Measurements from ENCODE around the gene CHST5.

Gene CHST5

GRCh38 chr16:75488322-75488721 is 47.6 kb downstream of the CHST5 start:
- Histone ChIP-seq H3K4me2 (ENCODE audit: low read length) (no peak overlapping the region), H3K27ac (ENCODE audit: low read length) (no peak overlapping the region), H3K4me1 (ENCODE audit: low read length) (no peaks in the 10 kb centered on the region), H4K20me1 (ENCODE audit: insufficient read depth, low read length) (no peaks in the 10 kb centered on the region), H3K9me3 (ENCODE audit: insufficient read depth, low read length) (no peaks in the 10 kb centered on the region), H3K9ac (ENCODE audit: low read length) (no peak overlapping the region), H3K27me3 (ENCODE audit: low read depth, low read length) (peaks cover 3% of the 10 kb centered on the region; the same call in 1 of the 2 replicates), H3K79me2 (ENCODE audit: low read length) (no peaks in the 10 kb centered on the region), H3K4me3 (ENCODE audit: low read length) (no peak overlapping the region), H2AFZ (ENCODE audit: low read depth, low read length) (no peak overlapping the region), H3K36me3 (replicated peaks; ENCODE audit: low read depth, low read length) (no peaks in the 10 kb centered on the region)
- TF ChIP-seq EZH2phosphoT487 (IDR thresholded peaks at IDR 0.05; ENCODE audit: low read depth) (no peak), CTCF (IDR thresholded peaks at IDR 0.05; ENCODE audit: low read depth, low read length) (no peak)

DNA sequence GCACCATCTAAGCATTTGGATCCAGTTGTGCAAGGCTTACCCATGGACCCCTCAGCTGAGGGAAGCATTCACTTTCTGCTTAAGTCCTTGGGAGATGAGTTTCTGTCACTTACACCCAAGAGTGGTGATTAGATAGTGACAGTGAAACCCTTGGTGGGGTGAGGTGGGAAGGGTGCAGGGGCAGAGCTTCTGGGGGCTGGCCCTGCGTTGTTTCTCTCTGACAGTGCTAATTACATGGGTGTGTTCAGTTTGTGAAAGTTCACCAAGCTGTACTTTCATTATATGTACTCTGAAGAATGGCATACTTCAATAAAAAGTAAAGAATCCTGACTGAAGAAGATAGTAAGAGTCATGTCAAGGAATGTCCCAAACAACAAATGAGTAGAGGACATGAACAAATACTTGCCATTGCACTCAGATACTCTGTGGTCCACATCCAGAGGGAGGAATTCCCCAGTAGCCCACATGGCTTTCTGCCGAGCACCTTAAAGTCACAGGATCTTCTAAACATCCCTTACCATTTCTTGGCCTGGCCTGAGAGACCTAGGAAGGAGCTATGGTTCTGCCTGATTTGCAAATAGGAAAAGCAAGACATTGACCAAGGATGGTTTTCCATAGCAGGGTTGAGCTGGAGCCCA is 49.1 kb downstream of the CHST5 start:
- H3K4me1 ChIP-seq (ENCODE audit: low read length), result no peaks in the 10 kb centered on the region
- H3K79me2 ChIP-seq (ENCODE audit: low read length), result no peaks in the 10 kb centered on the region
- no peak overlapping the region for H3K27ac ChIP-seq (ENCODE audit: low read length)
- peaks cover 3% of the 10 kb centered on the region; the same call in 1 of the 2 replicates for H3K27me3 ChIP-seq (ENCODE audit: low read depth, low read length)
- H3K4me2 ChIP-seq (ENCODE audit: low read length), result no peak overlapping the region
- no peaks in the 10 kb centered on the region for H4K20me1 ChIP-seq (ENCODE audit: insufficient read depth, low read length)
- no peak overlapping the region for H3K9ac ChIP-seq (ENCODE audit: low read length)
- no peak overlapping the region for H2AFZ ChIP-seq (ENCODE audit: low read depth, low read length)
- no peaks in the 10 kb centered on the region for H3K9me3 ChIP-seq (ENCODE audit: insufficient read depth, low read length)
- TF ChIP-seq EZH2phosphoT487 (IDR thresholded peaks at IDR 0.05; ENCODE audit: low read depth), result no peak
- TF ChIP-seq CTCF (IDR thresholded peaks at IDR 0.05; ENCODE audit: low read depth, low read length), result no peak
- H3K36me3 ChIP-seq (replicated peaks; ENCODE audit: low read depth, low read length), result no peaks in the 10 kb centered on the region
- H3K4me3 ChIP-seq (ENCODE audit: low read length), result no peak overlapping the region

DNA sequence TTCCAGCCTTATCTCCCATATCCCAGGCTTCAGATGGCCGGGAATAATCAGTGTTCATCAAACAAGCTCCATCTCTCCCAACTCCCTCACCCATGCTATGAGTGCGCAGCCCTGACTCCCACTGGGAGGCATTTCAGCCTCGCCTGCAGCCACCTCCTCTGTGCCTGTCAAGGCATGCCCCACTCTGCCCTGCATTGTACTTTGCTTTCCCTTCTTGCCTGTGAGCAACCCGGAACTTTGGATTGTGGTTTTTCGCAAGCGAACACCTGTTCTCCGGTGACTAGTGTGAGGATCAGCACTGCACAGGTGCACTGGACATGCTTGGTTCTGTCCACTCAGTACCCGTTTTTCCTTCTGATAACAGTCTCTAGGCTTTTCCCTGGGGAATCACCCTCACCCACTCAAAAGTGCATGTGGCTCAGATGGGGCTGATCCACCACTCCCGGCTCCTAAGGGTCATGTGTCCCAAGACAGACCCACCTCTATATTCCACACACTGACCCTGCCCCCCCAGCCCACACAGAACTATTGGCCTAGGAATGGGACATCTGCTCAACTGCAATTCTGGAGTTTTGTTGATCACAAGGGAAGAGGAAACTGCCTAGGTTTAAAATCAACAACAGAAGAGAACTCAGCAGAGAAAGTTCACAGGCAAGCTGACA is 49.8 kb downstream of the CHST5 start:
- Histone ChIP-seq H2AFZ (ENCODE audit: low read depth, low read length) (no peak overlapping the region), H3K27ac (ENCODE audit: low read length) (no peak overlapping the region)

More for the DNA sequence above, 49.8 kb downstream of the CHST5 start:
- Histone ChIP-seq H3K79me2 (ENCODE audit: low read length) (no peaks in the 10 kb centered on the region), H3K27me3 (ENCODE audit: low read depth, low read length) (peaks cover 3% of the 10 kb centered on the region; the same call in 1 of the 2 replicates), H3K4me2 (ENCODE audit: low read length) (no peak overlapping the region), H4K20me1 (ENCODE audit: insufficient read depth, low read length) (no peaks in the 10 kb centered on the region), H3K9me3 (ENCODE audit: insufficient read depth, low read length) (no peaks in the 10 kb centered on the region), H3K9ac (ENCODE audit: low read length) (no peak overlapping the region), H3K4me3 (ENCODE audit: low read length) (no peak overlapping the region), H3K36me3 (replicated peaks; ENCODE audit: low read depth, low read length) (no peaks in the 10 kb centered on the region), H3K4me1 (ENCODE audit: low read length) (no peaks in the 10 kb centered on the region)
- TF ChIP-seq EZH2phosphoT487 (IDR thresholded peaks at IDR 0.05; ENCODE audit: low read depth), result no peak
- TF ChIP-seq CTCF (IDR thresholded peaks at IDR 0.05; ENCODE audit: low read depth, low read length), result no peak
